Erythroblast (primary cell): ENCODE measurements around the gene CSK.

Source experiments
- GATA1 ChIP-seq: IDR thresholded peaks from 2 replicates; pipeline ENCODE4 v1.6.1; 2011; ENCODE audit warnings: low read depth, mild to moderate bottlenecking, control low read depth, low read length, moderate library complexity
- POLR2A ChIP-seq: IDR thresholded peaks from 2 replicates; pipeline ENCODE4 v1.6.1; 2011; ENCODE audit warnings: mild to moderate bottlenecking, low read length

DNA sequence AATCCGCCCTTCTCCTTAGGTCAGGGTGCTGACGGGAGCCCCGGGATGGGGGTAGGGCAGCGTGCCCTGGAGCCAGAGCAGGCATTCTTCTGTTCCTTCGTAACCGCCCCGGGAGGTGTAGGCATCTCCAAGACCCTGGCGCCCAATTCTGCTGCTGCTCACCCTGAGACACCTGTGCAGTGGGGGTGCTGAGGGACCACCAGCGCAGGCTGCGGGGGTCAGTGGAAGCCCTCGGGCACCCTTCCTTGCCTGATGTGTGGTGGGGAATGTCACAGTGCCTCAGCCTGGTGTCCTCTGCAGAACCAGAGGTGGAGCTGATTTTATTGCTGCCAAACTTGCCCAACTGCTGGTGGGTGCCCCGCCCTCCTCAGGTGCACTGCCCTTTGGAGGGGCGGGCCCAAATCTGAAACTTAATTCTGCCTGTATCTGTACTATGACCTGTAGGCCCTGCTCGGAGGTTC lies 7.3 kb downstream of the CSK start:
- TF ChIP-seq POLR2A (no peak), GATA1 (no peak)
